D721Med (cell line): ENCODE data around the gene SIN3B.

Source experiments
- DNase-seq: peaks from one replicate; pipeline ENCODE4 v3.0.0; 2011; ENCODE audit warnings: low spot score; ENCODE audit not compliant: insufficient read length
- FAIRE-seq: peaks from 2 replicates; lab custom pipeline; 2011; peaks lifted over from hg19 to GRCh38; lab: Jason Lieb, UNC
- TF ChIP-seq, protein P1 (sequence below): IDR thresholded peaks from 2 replicates; pipeline ENCODE4 v1.5.1; 2012; ENCODE audit warnings: mild to moderate bottlenecking, control low read depth; ENCODE audit not compliant: insufficient read depth; ENCODE audit errors: missing control alignments

Gene SIN3B

DNA sequence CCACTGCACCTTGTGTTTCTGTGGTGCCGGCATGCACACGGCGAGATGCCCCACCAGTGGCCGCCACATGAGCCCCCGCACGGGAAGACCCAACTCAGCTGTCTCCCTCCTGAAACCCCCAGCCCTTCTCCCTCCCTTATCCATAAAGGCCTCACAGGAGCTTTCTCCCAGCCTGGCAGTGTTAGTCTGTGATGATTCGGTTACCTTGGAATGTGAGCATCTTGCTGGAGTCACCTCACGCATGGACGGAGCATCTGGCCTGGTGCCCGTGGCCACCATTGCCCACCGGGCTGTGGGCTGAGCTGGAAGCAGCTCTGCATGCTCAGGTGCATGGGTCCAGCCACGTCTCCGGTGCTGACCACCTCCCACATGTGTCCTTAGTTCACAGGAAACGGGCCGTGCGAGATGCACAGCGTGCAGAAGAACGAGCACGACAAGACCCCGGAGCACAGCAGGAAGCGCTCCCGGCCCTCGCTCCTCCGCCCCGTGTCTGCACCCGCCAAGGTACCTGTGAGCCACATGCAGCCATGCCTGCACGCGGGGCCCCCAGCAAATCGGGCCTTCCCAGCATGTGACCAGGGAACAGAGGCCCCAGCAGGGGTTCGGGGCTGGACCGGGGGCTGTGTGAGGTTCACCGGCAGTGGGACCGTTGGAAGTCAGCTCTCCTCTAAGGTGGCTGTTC is 22.0 kb downstream of the SIN3B start:
- FAIRE-seq (no peak), DNase-seq (no peak)
- TF ChIP-seq, protein P1, sequence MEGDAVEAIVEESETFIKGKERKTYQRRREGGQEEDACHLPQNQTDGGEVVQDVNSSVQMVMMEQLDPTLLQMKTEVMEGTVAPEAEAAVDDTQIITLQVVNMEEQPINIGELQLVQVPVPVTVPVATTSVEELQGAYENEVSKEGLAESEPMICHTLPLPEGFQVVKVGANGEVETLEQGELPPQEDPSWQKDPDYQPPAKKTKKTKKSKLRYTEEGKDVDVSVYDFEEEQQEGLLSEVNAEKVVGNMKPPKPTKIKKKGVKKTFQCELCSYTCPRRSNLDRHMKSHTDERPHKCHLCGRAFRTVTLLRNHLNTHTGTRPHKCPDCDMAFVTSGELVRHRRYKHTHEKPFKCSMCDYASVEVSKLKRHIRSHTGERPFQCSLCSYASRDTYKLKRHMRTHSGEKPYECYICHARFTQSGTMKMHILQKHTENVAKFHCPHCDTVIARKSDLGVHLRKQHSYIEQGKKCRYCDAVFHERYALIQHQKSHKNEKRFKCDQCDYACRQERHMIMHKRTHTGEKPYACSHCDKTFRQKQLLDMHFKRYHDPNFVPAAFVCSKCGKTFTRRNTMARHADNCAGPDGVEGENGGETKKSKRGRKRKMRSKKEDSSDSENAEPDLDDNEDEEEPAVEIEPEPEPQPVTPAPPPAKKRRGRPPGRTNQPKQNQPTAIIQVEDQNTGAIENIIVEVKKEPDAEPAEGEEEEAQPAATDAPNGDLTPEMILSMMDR = no peak

DNA sequence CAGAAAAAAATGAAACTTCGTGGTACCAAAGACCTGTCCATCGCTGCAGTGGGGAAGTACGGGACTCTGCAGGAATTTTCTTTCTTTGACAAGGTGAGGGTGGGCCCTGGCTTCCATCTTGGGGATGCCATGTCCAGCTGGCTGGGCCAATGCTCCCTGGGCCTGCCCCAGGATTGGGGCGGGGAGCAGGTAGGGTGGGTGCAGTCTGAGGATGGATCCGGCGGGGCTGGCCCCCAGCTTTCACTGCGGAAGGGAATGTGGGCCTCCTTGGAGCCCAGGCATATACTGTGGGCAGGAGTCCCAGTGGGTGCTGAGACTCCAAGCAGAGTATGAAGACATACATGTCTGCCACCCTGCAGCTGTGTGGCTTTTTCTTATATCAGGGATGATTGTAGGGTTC is 23.9 kb downstream of the SIN3B start:
- DNase-seq (no peak), FAIRE-seq (no peak)
- TF ChIP-seq, protein P1 = no peak

- no peak for FAIRE-seq
- TF ChIP-seq, protein P1 = no peak
- DNase-seq = no peak
Measured at GRCh38 chr19:16856091-16856490, 26.9 kb downstream of the SIN3B start.

GRCh38 chr19:16859626-16860025 is 30.4 kb downstream of the SIN3B start:
- TF ChIP-seq, protein P1 = no peak
- DNase-seq (no peak), FAIRE-seq (no peak)

DNA sequence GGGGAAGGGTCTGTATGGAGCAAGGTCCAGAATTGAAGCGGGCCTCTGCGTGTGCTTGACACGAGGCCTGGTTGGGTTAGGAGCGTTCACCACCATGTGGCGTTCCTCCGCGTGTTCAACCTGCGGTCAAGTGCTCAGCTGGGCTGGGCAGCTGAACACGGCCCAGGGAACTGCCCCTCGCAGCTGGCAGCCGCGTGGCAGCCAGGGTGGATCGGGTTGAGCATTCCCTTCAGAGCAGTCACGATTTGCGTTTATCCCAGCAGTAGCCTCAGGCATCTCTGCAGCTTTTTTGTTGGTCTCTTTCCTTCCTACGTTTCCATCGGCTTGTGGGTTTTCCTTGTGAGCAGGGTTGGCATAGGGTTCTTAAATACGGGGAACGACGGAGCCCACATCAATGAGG is 30.9 kb downstream of the SIN3B start:
- TF ChIP-seq, protein P1 = no peak
- no peak for FAIRE-seq
- DNase-seq = no peak

- FAIRE-seq (no peak), DNase-seq (no peak)
- TF ChIP-seq, protein P1 = no peak
Measured at GRCh38 chr19:16861011-16861410, 31.8 kb downstream of the SIN3B start.

DNA sequence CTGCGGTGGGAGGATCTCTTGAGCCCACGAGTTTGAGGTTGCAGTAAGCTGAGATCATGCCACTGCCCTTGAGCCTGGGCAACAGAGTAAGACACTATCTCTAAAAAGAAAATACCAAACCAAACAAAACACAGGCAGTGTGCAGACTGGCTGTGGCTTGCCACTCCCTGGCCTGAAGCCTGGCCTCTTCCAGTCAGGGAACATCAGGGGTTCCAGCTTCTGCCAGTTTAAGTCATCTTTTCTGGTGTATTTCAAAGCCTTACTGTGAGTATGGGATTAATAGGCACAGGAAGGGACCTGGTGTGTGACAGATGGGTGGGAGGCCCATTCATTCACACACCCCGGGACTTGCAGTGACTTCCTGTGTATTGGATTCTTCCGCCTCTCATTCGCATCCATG is 32.6 kb downstream of the SIN3B start:
- TF ChIP-seq, protein P1 = no peak
- FAIRE-seq = no peak
- DNase-seq = no peak
